HG02763 (cell line): ENCODE results near the gene CARM1.

ENCODE experiments used
- ATAC-seq: cut with Tn5 transposase; IDR thresholded peaks from one replicate; pipeline ENCODE4 v1.9.1; 2021; ENCODE audit warnings: mild to moderate bottlenecking, moderate library complexity; ENCODE audit not compliant: unreplicated experiment

The CARM1 gene

DNA sequence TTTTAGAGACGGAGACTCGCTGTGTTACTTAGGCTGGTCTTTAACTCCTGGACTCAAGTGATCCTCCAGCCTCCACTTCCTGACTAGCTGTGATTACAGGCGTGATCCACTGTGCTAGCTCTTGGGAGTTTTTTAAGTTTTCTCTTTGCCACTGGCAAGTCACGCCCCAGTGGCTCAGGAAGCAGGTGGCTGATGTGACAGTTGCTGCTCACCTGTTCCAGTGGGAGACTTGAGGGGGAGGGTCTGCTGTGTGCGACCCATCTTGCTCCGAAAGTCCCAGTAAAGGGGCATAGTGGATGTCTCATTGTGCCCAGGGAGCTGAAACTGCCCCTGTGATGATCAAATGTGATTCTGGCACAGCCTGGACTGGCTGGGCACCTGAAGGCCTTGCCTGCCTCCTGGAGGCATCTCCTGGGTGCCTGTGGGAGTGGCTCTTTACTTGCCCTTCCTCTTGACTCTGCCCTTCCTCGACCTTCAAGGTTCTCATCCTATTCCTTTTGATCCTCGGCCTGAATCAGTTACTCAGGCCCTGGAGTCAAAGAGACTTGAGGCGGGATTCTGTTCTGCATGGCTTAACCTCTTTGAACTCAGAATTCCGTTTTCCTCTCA lies 97.3 kb downstream of the CARM1 start:
- no peak for ATAC-seq

GRCh38 chr19:10971107-10971726 lies 99.9 kb downstream of the CARM1 start:
- ATAC-seq, result no peak
